ENCODE data around the gene TRABD2B.

Gene TRABD2B

DNA sequence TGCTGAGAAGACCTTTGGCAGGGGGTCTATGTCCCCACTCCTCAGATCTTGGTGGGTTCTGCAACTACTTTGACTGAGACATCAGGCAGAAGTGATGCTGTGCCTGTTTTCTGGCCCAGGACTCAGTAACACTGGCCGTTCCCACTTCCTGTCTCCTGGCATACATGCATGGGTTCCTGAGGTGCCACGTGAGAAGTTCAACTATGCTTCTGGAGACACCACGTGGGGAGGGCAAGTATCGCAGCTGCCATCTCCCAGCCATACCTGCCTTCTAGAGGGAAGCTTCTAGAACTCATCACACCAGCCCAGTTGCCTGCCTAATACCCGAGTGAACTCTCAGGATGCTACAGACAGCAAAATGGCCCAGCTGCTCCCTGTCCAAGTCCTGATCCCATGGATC lies 65.8 kb downstream of the TRABD2B start:
- no peak for DNase-seq

- no peak for DNase-seq
Observed at GRCh38 chr1:47930210-47930840, 66.9 kb downstream of the TRABD2B start.

DNA sequence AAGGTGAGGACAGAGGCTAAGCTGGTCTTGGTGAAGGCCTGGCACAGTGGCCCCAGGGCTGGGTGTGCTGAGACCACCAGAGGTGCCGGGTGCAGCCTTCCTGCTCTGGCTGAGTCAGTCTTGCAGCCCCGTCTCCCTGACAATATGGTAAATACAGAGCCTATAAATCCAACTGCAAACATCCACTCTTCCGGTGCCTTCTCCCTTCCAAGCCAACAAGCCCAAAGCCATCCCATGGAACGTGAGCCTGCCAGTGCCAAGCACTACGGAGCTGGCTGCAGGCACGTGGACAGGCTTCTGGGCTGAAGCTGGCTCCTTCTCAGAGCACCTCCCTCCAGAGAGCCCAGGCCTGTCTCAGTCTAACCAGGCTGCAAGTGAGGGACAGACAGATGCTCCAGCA lies 70.0 kb downstream of the TRABD2B start:
- no peak for DNase-seq

GRCh38 chr1:47926461-47926999 lies 70.7 kb downstream of the TRABD2B start:
- DNase-seq: no peak

- no peak for DNase-seq
Observed at GRCh38 chr1:47924270-47925048, 72.7 kb downstream of the TRABD2B start.

GRCh38 chr1:47921935-47922415 lies 75.2 kb downstream of the TRABD2B start:
- DNase-seq: no peak

- DNase-seq: no peak
Observed at GRCh38 chr1:47919113-47919833, 77.9 kb downstream of the TRABD2B start.

DNA sequence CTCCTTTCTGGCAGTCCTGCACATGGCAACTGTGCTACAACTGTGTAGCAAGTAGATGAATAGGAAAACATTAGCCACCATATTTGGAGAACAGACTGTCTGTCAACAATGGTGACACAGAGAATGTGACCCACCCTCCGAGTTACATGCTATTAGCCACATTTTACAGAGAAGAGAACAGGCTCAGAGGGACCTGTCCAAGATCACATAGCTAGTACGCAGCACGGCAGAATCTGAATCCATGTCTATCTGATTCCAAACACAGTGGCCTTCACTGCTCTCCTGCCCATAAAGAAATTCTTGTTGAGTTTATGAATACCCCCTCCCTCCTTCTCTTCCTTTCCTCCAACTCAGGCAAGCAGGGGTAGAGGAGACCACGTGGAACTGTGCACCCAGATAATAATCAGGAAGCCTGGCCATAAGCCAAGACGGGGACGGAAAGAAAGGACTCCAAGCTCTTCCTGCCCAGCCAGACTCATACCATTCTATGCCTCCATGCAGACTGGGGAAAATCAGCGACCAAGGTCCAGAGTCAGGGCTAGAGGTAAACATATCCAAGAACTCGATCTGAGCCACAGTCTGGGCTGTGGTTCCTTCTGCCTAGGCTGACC lies 78.8 kb downstream of the TRABD2B start:
- DNase-seq: no peak

GRCh38 chr1:47917687-47918086 lies 79.5 kb downstream of the TRABD2B start:
- no peak for DNase-seq

GRCh38 chr1:47915677-47916353 lies 81.4 kb downstream of the TRABD2B start:
- DNase-seq: no peak

DNA sequence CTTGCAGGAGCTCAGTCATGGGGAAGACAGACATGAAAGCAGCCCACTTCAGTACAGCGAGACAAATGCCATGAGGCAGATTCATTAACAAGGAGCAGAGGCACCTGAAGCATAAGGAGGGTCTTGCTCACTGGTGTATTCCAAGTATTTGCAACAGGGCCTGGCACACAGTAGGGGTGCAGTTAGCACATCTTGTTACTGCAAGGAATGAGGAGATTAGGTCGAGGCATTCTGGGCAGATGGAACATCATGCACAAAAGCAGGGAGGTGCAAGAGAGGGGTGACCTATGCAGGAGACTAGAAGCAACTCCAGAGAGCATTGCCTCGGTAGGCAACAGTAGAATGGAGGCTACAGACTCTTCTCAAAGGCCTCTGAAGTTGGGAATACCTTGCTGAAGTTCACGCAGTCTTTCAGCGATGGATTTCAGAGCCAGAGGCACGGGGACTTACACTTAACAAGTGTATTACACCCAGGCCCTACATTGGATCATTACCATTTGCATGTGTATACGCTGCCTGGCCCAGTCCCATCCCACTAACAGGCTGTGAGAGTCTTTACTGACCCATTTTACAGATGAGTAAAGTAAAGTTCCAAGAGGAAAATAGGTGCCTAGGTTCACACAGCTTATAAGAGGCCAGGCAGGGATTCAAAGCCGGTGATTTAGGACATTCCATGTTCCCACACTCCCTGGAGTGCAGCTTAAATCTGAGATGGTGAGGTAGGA lies 82.1 kb downstream of the TRABD2B start:
- no peak for DNase-seq

DNA sequence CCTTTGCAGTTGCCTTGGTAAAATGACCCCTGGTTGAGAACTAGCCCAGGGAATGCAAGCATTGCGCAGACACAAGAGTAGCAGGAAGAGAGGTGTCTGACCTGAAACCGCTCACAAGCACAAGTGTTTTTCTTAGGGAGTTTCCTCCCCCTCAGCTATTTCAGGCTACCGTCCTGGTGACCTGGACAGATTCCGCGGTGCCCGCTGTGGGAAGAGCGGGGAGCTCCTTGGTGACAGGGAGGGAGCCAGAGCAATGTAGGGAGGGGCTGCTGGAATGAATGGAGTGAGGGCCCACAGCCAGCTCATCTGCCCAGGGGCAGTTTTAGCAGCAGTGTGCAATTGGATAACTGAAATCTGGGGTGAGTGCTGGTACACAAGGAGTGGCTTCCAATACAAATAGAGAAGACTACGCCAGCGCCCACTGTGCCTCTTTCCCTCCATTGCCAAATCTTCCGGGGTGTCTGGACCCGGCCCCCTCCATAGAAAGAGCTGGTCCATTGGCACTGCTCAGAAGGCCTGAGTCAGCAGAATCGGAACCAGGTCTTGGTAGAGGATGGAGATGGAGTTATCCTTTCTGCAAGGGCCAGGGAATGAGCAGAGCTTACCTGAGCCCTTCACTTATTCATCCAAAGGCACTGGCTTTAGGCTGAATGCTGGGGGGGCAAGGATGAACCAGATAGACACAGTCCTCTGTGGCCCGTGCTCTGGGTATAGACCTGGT lies 82.8 kb downstream of the TRABD2B start:
- DNase-seq: no peak

DNA sequence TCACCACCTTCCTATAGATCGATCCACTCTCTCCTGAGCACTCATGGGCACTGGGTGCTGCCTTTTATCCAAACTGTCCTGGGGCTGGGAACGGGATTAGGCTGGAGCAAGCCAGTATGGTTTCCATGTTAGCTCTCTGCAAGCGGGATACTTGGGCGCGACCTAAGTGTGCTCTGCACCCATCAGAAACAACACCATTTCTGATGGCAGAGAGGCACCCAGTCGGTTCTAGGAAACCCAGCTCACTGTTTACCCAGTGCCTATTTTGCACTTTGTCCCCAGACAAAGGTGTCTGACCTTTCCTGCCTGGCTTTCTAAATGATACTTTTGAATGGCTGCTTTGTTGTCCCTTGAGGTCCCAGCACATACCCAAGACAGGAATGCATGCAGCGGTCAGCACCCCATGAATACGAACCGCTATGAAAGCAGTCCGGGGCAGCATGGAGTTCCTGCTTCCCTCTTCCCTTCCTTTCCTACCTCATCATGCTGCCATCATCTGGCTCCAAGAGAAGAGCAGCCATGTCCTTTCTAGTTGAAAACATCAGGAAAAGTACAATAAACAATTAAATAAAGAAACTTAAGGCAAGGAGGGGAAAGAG lies 83.9 kb downstream of the TRABD2B start:
- DNase-seq: no peak

- DNase-seq: no peak
Observed at GRCh38 chr1:47912756-47913155, 84.4 kb downstream of the TRABD2B start.

- no peak for DNase-seq
Observed at GRCh38 chr1:47911892-47912291, 85.3 kb downstream of the TRABD2B start.

- no peak for DNase-seq
Observed at GRCh38 chr1:47911424-47911823, 85.8 kb downstream of the TRABD2B start.

DNA sequence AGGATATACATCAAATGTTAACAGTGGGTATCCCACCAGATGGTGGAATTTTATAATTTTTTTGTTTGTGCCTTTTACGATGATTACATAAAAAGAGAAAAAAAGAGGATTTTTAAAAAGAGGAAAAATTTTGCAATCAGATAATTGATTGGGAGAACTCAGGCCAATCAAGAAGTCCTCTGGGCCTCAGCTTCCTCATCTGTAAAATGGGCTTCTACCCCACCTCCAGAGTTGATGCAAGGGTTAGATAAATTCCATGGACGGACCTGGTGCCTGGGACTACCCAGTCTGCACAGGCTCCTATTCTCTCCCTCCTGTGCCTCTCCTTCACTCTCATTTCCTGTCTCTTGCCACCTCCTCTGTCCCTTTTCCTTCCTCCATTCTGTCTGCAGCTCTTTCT lies 88.9 kb downstream of the TRABD2B start:
- no peak for DNase-seq

GRCh38 chr1:47907177-47907528 lies 90.0 kb downstream of the TRABD2B start:
- DNase-seq: no peak

DNA sequence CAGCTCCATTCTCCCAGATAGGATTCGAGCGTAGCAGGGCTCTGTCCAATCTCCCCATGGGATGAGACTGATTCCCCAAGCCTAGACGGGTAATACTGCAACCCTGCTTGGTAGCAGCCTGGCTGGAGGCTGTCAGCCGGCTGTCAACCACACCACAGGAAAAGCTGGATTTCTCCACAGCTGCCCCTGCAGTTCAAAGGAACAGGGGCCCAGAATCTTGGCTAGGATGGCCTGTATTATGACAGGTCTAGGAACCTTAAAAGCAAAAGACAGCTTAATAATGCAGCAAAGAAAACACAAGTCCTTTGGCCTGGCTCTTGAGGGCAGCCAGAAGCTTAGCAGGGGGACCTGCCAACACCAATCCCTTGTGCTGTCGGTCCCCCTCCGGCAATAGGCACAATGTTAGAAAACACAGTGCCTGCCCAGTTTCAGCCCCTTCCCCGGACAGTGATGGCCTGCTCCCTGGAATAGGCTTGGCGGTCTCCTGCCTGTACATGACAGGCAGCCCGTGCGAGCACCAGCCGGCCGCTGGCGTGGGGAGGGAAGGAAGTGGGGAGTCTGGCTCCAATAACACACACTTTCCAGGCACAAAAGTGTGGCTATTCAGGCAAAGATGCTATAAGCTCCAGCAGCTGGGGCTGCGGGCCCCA lies 90.5 kb downstream of the TRABD2B start:
- no peak for DNase-seq

DNA sequence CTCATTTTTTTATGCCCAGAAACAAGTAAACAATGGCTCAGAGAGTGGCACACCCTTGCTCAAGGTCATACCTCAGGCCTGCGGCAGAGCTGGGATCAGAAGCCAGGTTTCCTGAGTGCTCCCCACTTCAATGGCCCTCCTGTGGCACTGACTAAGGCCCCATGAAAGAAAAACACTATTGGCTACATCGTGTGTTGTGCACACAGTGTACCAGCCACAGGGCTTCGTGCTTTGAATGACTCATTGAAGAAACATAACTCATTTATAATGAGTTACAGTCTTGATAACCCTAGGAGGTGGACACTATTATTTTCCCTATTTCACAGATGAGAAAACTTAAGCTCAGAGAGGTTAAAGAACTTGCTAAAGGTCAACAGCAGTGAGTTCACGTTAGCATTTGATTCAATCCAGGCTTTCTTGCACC lies 91.2 kb downstream of the TRABD2B start:
- DNase-seq: no peak

Data from activated effector memory CD4-positive, alpha-beta T cell treated with anti-CD3 and anti-CD28 coated beads, Interleukin-2, amount 50 U/mL, for 16 hours (primary cell).